Stimulated activated CD8-positive, alpha-beta memory T cell treated with anti-CD3 and anti-CD28 coated beads, Interleukin-4, amount 100 ng/mL, for 48 hours (primary cell): Measurements from ENCODE around the gene SMAD1.
"Not testable (repeated sequence)": the region's sequence is repeated elsewhere in the genome, so short reads cannot be mapped to it uniquely, and the experiment has no call there.

Source experiments
- DNase-seq: peaks from one replicate; pipeline ENCODE4 v3.0.0-alpha.2; 2020

The SMAD1 gene

GRCh38 chr4:145566086-145566708 lies 84.5 kb downstream of the SMAD1 start:
- no peak for DNase-seq

- no peak for DNase-seq
Measured at GRCh38 chr4:145566768-145567167, 85.1 kb downstream of the SMAD1 start.

- DNase-seq, result no peak
Measured at GRCh38 chr4:145567516-145567915, 85.9 kb downstream of the SMAD1 start.

GRCh38 chr4:145574546-145574945 lies 92.9 kb downstream of the SMAD1 start:
- DNase-seq, result not testable (repeated sequence)

- DNase-seq, result no peak
Measured at GRCh38 chr4:145580906-145581305, 99.3 kb downstream of the SMAD1 start.

GRCh38 chr4:145583191-145584055 lies 101.8 kb downstream of the SMAD1 start:
- no peak for DNase-seq

- DNase-seq, result no peak
Measured at GRCh38 chr4:145587088-145587754, 105.6 kb downstream of the SMAD1 start.

- DNase-seq, result not testable (repeated sequence)
Measured at GRCh38 chr4:145589381-145589780, 107.7 kb downstream of the SMAD1 start.

- DNase-seq, result no peak
Measured at GRCh38 chr4:145589916-145590702, 108.5 kb downstream of the SMAD1 start.

- DNase-seq, result no peak
Measured at GRCh38 chr4:145602129-145602760, 120.6 kb downstream of the SMAD1 start.

GRCh38 chr4:145605941-145606340 lies 124.3 kb downstream of the SMAD1 start:
- DNase-seq, result no peak
